Measurements from ENCODE around the gene S100PBP.
"Not testable (repeated sequence)": the region's sequence is repeated elsewhere in the genome, so short reads cannot be mapped to it uniquely, and the experiment has no call there.

Gene S100PBP

GRCh38 chr1:32901823-32902534 is 84.5 kb downstream of the S100PBP start:
- DNase-seq: no peak

DNA sequence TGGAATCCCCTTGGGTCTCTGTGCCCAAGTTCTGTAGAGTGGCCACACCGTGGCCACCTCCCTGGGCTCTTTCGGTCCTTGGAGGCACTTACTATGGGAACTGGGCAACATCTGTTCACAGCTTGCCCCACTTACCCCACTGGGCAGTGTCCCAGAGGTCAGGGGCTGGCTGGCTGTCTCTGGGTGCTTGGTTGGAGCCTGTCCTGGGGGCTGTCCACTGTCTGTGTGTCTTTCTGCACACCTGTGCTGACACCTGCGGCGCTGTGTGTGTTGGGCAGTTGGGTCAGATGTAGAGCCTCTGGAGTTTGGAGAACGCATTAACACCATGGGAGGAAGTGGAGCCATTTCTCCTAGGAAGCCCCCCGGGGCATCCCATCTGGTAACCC is 85.1 kb downstream of the S100PBP start:
- no peak for DNase-seq

DNA sequence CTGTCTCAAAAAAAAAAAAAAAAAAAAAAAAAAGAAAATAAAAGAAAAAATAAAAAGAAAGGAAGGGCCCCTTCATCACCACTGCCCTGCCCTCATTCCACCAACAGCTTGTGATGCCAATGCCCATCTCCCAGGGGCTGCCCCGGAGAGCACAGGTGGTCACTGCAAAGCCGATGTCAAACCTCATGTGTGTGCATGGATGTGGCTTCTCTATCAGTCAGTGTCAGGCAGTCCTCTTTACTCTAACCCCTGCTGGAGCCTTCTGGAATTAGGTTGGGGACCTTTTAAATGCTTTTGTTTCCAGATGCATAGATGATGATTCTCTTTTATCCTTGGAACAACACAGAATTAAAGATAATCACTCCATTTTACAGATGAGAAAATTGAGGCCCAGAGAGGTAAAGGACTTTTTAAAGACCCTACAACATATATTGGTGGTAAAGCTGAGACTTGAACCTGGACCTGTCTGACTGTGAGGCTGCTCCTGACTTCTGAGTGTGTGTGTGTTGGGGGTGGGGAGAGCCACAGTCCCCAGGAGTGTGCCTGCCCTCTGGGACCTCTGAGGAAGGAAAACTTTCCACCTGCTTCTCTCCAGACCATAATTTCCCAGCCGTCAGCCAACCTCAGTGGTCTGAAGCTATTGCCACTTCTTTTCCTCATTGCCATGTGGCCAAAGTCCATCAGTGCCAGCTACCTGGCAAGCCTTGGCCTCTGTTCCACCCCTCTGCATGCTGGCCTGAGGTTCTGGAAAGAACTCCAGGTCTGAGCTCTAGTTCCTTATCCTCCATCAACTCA is 86.7 kb downstream of the S100PBP start:
- no peak for DNase-seq

- no peak for DNase-seq
Observed at GRCh38 chr1:32904797-32905196, 87.3 kb downstream of the S100PBP start.

- DNase-seq: not testable (repeated sequence)
Observed at GRCh38 chr1:32905588-32905987, 88.1 kb downstream of the S100PBP start.

DNA sequence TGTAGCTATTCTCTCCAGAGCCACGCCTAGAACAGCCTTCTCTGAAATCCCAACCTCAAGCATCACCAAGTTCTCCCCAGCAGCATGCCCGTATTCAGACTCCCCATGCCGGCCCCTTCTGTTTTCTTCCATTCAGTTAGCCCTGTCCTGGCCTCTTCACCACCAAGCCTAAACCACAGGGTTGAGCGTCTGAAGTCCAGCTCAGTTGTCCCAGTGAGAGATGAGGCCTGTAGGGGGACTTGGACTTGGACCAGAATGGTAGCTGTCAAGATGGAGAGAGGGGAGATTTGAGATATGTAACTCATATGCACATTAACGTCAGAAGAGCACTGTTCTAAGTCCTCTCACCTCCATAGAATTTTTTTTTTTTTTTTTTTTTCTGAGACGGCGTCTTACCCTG is 89.2 kb downstream of the S100PBP start:
- DNase-seq: no peak

- DNase-seq: no peak
Observed at GRCh38 chr1:32907435-32907834, 90.0 kb downstream of the S100PBP start.

Data from NCI-H524 (cell line).